ENCODE data around the gene LCP2.
"Not testable (repeated sequence)": the region's sequence is repeated elsewhere in the genome, so short reads cannot be mapped to it uniquely, and the experiment has no call there.

LCP2 gene

DNA sequence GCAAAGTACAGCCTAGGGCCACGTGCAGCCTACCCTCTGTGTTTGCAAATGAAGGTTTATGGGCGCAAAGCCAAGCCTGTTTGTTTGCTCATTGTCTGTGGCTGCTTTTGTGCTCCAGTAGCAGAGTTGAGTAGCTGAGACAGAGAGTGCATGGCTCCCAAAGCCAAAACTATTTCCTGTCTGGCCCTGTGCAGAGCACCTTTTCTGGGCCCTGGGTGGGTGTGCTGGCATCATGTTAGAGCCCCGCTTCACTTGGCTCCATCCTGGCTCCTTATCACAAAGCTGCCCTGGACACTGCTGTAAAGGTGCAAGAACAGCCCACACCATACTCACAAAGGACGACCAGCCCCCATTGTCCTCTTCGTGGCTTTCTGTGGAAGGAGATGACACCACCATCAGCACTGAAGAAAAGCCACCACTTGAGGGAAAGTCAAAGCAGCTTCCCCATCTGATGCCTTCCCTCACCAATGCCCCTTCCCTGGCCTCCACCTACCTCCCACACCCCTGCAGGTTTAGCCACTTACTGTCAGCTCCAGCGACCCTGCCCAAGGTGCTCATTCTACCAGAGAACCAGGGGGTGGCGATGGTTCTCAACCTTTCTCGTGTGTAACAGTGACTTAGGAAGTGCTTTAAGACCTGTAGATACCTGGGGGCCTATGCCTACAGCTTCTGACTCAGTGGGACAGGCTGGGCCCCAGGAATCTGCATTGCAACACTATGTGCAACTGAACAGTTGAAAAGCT, 23.4 kb downstream of the LCP2 start:
- peak; percentile 18 for DNase-seq (ENCODE audit: low spot score)

DNA sequence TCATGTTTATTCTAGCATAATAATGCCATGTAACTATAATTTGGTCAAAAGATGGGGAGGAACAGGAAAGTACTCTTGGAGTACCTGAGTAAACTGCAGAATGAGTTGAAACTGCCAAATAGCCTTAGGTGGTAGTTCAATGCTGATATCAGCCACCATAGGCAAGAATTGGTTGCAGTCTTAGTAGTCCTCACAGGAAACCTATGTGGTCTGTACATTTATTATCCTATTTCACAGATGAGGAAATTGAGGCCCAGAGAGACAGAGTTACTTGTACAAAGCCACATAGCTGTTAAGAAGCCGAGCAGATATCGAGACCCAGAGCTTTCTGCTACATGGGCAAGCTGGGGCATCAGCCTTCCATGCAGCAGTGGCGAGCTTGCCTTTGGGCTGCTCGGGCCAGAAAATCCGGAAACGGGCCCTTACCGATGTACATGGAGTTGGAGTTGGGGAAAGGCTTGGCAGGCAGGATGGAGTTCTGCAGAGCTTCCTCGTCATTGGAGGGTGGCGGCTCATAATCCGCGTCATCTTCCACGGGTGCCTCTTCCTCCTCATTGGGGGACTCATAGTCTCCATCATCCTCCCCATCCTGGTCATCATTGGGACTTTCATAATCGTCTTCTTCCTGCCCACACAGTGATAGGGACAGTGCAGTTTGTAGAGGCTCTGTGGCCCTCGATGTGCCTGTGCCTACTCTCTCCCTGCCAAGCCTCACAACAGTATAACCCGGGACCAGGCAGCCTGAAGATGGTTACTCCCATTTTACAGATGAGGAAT, 27.1 kb downstream of the LCP2 start:
- no peak for DNase-seq (ENCODE audit: low spot score)

DNA sequence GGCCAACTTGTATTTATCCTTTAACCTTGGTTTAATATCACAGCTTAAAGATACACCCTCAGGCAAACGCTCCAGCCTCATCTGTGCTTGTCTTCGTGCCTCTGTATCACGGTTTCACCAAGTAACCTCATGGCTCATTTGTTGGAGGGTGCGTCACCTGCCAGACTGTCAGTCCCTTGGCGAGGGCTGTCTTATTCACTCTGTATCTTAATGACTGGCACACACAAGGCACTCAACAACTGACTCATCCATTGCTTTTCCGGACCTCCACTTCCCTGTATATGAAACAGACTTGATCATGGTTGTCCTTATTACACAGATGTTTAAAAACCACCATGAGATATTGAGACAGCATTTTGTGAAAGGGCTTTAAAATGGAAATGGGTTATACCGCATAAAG, 28.0 kb downstream of the LCP2 start:
- no peak for DNase-seq (ENCODE audit: low spot score)

DNA sequence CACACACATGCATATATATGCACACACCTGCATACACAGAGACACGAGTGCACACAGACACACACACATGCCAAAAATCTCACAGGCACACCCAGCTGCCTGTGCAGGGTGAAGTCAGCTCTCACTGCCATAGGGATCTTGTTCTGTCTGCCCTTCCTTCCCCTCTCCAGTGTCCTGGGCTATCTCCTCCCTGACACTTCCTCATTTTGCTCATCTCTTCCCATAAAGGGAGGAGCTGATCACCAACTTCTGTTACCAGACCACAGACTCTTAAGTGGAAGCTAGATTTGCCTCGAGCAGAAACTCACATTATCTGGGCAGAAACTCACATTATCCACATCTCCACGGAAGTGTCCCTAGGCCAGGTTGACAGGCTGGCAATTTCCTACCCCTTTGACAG, 28.7 kb downstream of the LCP2 start:
- DNase-seq (ENCODE audit: low spot score), result no peak

DNA sequence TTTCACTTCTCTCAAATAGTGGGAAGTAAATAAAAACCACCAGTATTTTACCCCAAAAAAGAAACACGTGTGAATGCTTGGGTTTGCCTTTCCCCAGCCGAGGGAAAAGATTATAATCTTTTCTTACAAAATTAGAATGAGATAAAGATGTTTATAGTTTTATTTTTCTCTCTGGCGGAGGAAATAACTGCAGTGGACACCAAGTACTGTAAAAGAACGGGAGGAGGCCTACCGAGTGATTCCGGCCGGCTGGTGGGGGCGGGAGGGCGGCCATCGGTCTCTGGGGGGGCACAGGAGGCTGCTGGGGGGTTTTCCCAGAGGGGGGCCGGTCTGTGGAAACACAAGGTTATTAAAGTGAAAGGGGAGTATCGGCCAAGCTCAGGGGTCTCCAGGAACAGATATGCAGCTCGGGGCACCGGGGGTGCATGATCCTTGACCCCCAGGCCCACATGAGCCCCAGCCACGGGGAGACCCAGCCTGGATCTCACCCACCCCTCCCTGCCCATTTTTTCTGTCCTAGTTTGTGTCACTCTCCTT, 29.4 kb downstream of the LCP2 start:
- DNase-seq (ENCODE audit: low spot score), result no peak

DNA sequence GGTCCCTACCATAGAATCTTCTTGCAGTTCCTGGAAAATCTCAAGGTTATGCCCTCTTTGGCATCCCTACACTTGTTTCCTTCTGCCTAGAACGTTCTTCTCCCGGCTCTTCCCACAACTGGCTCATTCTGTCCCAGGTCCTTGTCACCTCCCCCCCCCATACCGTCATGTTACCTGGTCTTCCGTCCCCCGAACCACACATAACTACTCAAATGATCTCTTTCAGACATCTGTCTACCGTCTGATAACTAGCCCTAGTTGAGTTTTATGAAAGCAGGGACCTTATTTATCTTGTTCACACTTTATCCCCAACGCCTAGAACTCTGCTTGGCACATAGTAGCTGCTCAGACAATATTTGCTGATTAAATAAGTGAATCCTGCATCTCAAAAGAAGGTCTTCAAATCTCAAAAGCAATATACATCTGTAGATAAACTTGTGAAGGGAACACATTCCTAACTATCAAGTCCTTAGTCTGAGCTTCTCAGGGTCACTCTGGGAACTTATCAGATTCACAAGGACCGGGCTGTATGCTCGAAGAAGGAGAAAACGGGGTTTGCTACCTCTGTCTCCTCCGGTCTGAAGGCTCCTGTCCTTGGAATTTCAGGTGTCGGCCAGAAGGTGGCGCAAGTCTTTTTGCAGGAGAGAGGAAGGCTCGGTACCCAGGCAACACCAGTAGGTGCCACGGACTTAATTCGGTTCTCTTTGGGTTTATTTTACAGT, 30.0 kb downstream of the LCP2 start:
- peak; percentile 84 for DNase-seq (ENCODE audit: low spot score)

DNA sequence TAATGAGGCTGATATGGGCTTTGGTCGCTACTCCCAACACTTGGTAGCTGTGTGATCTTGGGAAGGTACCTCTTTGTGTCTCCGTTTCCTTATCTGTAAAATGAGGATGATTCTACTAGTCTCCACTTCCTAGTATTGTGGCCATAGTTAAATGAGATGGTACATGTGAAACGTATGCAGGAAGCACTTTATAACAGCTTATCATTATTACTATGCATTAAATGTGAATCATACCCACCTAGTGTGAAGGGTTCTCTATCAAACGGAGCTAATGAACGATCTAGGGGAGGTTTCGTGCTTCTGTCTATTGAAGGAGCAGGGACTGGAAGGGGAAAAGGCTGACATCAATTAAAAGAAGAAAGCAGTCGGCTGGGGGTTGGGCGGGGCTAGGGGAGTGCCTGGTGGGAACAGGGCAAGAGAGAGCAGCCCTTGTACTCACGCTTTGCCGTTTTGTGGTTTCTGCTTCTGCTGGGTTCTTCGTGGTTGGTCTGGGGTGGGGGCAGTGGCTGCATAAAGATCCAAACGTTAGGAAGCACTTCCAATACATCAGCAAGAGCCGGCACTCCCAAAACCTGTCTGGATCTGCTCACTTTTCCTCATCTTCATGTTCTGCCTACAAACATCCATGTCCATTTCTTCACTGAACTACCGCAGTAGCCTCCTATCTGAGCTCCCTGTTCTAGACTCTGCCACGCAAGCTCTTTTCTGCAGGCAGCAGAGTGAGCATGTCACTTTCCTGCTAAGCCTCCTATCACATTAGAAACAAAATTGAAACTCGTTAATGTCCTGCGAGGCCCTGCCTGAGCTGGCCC, 30.8 kb downstream of the LCP2 start:
- no peak for DNase-seq (ENCODE audit: low spot score)

DNA sequence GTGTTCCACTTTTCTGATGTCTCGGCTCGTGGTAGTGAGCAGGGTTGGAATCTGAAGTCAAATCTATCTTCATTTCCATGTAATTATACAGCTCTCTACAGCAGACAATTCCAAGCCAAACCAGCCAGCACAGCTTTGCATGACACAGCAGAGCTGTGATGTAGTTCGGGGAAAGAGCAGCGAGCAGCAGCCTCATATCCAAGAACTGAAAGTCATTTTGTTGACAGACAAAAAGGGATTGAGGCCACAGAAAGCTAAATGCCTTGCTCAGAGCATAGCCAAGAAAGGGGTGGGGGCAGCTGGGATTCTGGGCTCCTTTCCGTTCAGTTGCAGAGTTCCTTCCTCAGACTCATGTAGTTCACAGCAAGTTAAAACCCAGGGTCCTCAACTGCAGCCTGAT, 32.1 kb downstream of the LCP2 start:
- DNase-seq (ENCODE audit: low spot score), result no peak

DNA sequence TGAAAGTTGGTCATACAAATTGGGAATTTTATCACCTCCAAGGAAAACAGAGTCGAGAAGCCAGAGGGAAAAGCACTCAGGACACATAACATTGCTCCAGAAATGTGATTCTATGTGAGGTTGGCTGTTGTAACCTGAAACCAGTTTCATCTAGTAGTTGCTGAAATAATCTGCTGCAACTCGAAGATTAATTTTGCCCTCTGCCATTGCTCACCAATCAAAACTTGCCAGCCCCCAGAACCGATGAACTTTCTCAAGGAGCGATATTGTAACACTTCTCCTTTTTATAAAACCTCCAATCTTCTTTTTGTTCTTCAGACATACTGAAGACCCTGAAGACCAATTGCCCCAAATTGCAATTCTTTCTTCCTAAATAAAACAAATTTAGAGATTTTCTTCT, 33.7 kb downstream of the LCP2 start:
- DNase-seq (ENCODE audit: low spot score), result no peak

DNA sequence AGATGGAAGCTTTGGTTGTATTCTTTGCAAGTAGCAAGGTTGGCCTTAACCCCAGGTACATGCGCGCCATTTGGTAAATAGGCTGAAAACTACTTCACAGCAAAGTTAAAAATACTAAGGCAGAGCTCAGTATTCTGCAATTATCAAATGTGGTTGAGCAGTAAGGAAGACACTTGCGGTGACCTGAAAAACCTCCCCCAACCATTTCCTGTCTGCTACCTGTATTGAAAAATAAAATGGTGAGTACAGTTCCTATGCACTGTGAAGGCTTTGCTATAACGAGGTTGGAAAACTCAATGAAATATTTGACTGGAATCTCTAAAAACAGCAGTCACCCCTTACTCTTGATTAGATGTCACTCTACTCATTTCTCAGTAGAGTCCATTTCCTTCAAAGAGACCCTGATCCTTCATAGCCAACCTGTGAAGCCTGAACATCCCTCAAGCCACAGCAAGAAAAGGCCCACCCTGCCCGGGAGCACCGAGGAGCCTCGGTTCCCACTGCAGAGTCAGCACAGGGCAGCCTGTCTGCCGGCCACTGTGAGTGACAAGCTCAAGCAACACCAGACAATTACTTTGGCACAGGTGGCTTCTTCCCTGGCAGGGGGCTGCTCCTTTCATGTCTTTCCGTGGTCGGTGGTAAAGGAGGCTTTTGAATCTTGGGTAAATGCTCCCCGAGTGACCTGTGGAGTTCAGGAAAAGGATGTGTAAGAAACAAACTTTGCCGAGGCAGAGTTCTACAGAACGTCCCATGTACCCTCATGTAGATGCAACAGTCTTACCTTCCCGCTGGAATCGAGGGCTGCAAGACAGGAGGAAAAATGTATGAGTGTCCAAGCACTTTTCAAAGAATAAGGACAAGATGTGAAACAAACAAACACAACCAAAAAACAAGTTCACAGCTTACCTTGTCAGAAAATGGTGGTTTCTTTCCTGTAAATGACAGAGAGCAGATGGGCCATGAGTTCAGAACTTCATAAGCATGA, 35.2 kb downstream of the LCP2 start:
- DNase-seq (ENCODE audit: low spot score), result no peak

DNA sequence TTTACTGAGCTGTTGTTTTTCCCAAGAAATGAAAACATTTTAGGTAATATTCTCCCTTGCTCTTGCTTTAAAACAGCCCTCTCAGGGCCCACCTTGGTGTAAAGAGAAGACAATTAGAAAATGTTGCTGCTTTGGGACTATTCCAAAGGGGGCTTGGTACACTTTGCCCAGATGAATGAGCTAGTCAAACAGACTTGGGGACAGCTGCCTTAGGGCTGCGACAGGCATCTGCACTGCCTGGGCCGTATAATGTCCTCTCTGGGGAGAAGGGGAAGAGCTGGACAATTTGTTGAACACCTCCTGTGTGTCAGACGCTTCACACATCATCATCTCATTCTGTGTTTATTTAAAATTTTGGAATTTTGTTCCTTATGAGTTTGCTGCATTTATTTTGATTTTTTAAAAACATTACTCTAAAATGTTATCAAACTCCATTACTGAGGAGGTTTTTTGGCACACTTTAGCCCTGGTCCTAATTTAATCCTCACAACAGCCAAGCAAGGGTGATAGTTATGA, 36.0 kb downstream of the LCP2 start:
- DNase-seq (ENCODE audit: low spot score), result no peak

DNA sequence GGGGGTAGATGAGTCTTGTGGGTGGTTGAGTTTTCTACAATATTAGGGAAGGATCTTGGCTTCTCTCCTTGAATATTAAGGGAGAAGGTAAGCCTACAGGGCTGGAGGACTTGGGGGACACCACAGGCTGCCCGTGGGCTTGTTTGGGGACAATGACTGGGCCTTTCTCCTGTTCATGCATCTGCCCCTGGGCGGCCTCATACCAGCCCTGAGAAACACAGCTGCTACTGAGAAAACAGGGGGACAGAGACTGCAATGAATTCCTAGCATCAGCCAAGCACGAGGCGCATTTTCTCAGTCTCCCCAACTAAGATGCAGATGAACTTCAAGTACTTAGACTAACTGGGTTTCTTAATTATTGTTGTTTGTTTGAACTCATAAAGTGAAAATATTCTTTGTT, 40.2 kb downstream of the LCP2 start:
- DNase-seq (ENCODE audit: low spot score), result no peak

DNA sequence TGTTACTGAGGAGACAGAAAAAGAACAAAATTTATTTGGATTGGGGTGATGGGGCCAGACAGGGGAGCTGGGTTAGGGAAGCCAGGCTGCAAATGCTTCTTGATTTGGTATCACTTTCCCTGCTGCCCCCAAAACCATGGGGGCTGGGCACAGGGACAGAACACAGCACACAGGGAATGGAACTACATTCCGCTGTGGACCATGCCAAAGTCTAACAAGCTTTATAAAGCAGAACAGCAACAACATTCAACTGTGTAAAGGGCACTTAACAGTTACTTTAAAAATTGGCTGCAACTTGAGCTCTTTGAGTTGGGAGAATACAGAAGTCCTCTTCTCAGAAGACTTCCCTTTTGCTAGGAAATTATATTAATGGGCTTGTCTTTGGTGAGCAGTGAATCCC, 41.0 kb downstream of the LCP2 start:
- DNase-seq (ENCODE audit: low spot score), result no peak

DNA sequence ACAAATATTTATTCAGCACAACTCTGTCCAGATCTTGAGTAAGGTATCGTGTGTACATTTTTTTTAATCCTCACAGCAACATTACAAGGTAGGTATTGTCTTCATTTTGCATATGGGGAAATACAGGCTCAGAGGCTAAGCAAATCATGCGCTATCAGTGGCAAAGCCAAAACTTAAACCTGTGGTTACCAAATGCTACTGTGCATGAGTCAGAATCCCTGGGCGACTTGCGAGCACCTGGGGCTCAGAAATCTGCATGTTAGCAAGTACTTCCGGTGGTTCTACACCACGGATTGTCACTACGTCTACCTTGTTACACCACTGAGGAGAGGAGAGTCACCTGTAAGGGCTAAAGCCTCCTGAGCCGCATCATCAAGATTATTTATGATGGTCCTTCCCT, 43.5 kb downstream of the LCP2 start:
- peak; percentile 18 for DNase-seq (ENCODE audit: low spot score)

DNA sequence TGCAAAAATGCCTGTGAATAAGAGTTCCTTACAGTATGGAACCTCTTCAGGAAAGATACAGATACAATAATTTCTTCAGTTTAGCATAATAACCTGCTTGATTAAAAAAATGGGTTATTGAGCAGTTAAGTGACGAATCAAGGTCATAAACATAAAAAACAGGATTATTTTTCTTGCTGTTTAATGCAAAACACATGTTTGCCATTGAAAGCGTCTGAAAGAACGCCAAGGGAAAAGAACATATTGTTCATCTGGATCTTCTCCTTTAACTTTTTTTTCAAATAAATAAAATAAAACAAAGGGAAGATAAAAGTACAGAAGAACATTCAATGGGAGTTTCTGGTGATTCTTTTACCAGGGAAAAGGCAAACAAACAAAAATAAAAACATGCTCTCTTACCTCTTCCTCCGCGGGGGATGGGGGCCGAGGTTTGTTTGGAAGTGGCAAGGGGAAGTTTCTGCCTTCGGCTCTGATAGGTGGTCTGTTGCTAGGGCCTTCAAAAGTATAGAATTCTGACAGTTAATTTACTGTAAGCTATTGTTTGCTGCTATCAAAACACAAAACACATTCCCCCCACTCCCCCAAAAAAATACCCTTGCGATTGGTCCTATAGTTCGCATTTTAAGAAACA, 44.7 kb downstream of the LCP2 start:
- no peak for DNase-seq (ENCODE audit: low spot score)

DNA sequence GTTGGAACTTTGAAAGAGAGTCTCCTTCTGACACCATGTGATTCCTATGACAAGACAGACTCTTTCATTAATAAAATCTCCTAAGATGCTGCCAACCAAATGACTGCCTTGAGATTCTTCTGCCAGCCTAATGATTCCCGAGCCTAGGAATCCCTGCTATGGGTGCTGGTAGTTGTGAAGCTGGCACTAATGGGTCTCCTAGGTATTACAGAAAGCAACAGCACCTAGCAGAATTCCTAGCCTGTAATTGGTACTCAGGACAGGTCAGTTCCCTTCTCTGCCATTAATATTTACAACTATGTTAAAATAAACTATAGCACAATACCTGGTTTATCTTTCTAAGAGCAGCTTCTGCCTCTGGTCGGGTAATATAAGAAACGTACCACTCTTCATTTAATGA, 45.5 kb downstream of the LCP2 start:
- no peak for DNase-seq (ENCODE audit: low spot score)

DNA sequence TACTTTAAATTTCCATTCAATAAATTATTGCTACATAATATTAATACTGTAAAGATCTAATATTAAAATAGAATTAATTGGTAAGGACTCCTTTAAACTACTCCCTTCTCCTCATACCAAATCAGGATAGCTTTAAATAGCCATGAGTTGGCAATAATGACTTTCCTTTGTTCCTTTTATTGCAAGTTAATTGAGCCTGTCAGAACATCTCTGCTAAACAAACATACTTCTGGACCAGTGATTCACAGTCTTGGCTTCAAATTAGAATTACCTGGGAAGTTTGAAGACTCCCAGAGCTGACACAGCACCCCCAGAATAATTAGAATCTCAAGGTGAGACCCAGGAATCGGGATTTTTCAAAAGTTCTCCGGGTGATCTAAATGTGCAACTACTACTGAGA, 46.1 kb downstream of the LCP2 start:
- no peak for DNase-seq (ENCODE audit: low spot score)

DNA sequence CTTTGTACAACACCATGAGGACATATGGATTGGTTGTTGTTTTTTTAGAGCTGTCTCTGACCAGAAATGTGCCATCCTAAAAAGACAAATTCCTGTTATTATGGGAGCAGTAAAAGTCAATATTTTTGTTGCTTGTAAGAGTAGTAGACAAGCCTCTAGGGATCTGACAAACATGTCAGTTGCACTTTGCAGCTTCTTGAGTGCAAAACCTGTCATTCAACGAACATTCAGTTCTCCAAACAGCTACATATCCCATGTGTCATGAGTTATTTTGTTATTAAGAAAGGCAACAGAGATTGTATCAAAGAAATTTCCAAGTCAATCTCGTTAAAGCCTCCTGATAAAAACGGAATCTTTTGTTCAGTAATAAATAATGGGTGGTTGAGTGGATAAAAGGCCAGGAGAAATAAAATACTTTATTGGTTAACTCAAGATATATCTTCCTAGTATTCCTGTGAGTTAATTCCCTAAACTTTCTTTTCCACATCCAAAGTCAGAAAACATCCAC, 46.7 kb downstream of the LCP2 start:
- no peak for DNase-seq (ENCODE audit: low spot score)

DNA sequence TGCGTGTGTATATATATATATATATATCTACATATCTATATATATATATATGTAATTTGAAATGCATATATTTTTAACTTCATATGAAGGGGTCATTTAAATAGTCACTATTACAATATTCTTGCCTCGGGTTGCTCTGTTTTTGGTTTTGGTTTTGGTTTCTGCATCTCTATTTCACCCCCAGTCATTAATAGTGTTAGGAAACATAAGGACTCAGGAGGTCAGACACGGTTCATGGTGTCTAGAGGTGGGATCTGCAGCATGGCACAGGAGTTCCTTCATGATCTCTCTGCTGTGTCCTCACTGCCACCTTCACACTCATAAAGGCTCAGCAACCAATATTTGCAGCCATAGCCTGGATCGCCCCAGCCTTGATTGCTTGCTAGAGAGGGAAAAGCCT, 48.2 kb downstream of the LCP2 start:
- DNase-seq (ENCODE audit: low spot score), result no peak

DNA sequence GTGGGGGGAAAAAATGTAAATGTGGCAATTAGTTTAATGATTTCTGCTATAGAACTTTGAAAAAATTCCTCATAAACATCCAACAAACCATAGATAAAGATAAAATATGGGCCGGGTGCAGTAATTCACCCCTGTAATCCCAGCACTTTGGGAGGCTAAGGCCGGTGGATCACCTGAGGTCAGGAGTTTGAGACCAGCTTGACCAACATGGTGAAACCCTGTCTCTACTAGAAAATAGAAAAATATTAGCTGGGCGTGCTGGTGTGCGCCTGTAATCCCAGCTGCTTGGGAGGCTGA, 48.7 kb downstream of the LCP2 start:
- DNase-seq (ENCODE audit: low spot score), result not testable (repeated sequence)
